GM12873 (cell line): ENCODE results near the gene OPA3.

Experiments used
- CTCF ChIP-seq: IDR thresholded peaks from 2 replicates; pipeline ENCODE4 v1.5.1; 2012; ENCODE audit warnings: low read depth, mild to moderate bottlenecking, moderate library complexity, low read length, control low read depth; ENCODE audit not compliant: insufficient read depth; ENCODE audit errors: missing control alignments

Gene OPA3

DNA sequence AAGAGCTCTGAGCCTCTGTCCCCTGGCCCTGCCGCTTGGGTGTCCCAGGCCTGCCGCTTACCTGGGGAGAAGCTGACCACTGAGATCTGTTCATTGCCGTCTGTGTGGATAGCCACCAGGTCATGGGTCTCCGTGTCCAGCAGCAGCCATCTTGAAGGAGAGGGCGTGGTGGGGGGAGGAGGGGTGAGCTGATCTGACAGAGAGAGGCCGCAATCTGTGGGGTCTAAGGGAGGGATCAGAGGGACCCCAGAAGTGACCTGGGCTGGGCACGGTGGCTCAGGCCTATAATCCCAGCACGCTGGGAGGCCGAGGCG lies 32.1 kb upstream of the OPA3 start:
- no peak for TF ChIP-seq CTCF

GRCh38 chr19:45615795-45616703 lies 31.4 kb upstream of the OPA3 start:
- TF ChIP-seq CTCF = no peak

GRCh38 chr19:45613926-45614725 lies 29.5 kb upstream of the OPA3 start:
- TF ChIP-seq CTCF = no peak

DNA sequence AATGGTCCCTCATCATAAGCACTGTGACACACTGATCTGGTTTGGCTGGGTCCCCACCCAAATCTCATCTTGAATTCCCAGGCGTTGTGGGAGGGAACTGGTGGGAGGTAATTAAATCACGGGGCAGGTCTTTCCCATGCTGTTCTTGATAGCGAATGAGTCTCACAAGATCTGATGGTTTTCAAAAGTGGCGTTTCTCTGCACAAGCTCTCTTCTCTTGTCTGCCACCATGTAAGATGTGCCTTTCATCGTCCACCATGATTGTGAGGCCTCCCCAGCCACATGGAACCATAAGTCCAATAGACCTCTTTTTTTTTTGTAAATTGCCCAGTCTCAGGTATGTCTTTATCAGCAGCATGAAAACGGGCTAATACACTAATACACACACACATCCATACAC lies 24.3 kb upstream of the OPA3 start:
- no peak for TF ChIP-seq CTCF

- peak; percentile 88 for TF ChIP-seq CTCF
Observed at GRCh38 chr19:45607071-45608029, 22.7 kb upstream of the OPA3 start.

DNA sequence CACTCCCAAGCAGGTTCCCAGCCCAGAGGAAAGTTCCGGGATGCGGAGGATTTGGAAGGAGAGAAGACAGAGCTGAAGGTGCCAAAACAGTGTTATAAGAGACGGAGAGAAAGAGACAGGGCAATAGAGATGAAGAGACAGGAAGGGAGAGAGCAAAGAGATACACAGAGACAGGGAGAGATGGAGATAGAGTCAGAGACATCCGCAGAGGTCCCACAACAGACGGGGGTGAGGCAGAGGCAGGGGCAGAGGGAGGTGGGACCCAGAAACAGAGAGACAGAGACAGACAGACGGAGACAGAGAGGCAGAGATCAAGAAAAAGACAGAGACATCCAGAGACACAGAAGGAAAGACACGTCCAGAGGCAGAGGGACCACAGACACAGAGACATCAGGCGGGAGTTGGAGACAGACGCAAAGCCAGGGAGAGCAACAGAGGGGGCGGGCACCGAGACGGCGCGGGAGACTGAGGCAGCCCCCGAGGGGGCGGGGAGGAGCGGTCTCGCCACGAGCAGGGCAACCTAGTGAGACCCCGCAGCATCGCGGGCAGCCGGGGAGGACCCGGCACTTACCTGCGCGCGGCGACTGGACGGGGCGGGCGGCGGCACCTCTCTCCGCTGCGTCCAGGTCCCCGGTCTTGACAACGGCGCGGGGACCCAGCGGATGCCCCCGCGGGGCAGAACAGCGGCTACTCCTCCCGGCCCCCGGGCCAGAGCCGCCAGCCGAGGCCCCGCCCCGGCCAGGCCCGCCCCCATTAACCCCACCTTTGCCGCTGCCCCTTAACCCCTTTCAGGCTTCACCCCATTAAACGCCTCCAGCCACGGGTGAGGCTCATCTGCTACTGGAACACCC lies 17.1 kb upstream of the OPA3 start, which contains the start of gene GPR4:
GPR4 (minus strand) TSS at position 689 of the 851 bp plus-strand sequence. CDS start 10,346 bp downstream, outside the sequence.
- no peak for TF ChIP-seq CTCF
